ENCODE measurements around the gene UHMK1. TPM values are rescaled to one million over a fixed set of nuclear protein-coding genes. Genes with fewer than 3 reads are reported as not detected.
A peak's percentile ranks its signal among the peaks of the same experiment; 100 is the strongest.

Gene UHMK1
- total RNA-seq, 4 donors from 2014 or later, result 40.6 to 74.3 (median 49.5) TPM

DNA sequence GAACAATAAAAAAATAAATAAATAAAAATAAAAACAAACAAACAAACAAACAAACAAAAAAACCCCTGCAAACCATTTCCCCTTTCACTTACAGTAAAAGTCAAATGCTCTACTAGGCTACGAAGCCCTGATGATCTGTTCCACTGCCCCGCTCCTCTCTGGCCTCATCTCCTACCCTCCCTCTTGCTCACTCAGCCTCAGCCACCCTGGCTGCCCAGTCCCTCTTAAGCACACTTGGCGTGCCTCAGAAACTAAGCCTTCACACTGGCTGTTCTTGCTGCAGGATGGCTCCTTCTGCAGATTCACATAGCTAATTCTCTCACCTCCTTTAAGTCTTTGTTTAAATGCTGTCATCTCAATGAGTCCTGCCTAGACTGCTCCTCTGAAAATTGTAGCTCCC is 30.8 kb upstream of the UHMK1 start:
- H3K4me3 ChIP-seq, result no peak overlapping the region
- no peak for DNase-seq
- H3K36me3 ChIP-seq, result no peaks in the 10 kb centered on the region
- TF ChIP-seq POLR2A (IDR thresholded peaks at IDR 0.05), result no peak
- TF ChIP-seq, protein P1, sequence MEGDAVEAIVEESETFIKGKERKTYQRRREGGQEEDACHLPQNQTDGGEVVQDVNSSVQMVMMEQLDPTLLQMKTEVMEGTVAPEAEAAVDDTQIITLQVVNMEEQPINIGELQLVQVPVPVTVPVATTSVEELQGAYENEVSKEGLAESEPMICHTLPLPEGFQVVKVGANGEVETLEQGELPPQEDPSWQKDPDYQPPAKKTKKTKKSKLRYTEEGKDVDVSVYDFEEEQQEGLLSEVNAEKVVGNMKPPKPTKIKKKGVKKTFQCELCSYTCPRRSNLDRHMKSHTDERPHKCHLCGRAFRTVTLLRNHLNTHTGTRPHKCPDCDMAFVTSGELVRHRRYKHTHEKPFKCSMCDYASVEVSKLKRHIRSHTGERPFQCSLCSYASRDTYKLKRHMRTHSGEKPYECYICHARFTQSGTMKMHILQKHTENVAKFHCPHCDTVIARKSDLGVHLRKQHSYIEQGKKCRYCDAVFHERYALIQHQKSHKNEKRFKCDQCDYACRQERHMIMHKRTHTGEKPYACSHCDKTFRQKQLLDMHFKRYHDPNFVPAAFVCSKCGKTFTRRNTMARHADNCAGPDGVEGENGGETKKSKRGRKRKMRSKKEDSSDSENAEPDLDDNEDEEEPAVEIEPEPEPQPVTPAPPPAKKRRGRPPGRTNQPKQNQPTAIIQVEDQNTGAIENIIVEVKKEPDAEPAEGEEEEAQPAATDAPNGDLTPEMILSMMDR (IDR thresholded peaks at IDR 0.05), result no peak
- H3K27me3 ChIP-seq, result no peaks in the 10 kb centered on the region
- no peak overlapping the region for H3K27ac ChIP-seq
- H3K4me1 ChIP-seq, result no peaks in the 10 kb centered on the region
- no peaks in the 10 kb centered on the region for H3K9me3 ChIP-seq

- Histone ChIP-seq H3K4me1 (no peaks in the 10 kb centered on the region), H3K9me3 (no peaks in the 10 kb centered on the region), H3K36me3 (no peaks in the 10 kb centered on the region), H3K27ac (no peak overlapping the region), H3K27me3 (no peaks in the 10 kb centered on the region), H3K4me3 (no peak overlapping the region)
- TF ChIP-seq, protein P1 (IDR thresholded peaks at IDR 0.05), result no peak
- no peak for TF ChIP-seq POLR2A (IDR thresholded peaks at IDR 0.05)
- DNase-seq, result no peak
These were observed 27.4 kb upstream of the UHMK1 start for GRCh38 chr1:162470216-162470615.

DNA sequence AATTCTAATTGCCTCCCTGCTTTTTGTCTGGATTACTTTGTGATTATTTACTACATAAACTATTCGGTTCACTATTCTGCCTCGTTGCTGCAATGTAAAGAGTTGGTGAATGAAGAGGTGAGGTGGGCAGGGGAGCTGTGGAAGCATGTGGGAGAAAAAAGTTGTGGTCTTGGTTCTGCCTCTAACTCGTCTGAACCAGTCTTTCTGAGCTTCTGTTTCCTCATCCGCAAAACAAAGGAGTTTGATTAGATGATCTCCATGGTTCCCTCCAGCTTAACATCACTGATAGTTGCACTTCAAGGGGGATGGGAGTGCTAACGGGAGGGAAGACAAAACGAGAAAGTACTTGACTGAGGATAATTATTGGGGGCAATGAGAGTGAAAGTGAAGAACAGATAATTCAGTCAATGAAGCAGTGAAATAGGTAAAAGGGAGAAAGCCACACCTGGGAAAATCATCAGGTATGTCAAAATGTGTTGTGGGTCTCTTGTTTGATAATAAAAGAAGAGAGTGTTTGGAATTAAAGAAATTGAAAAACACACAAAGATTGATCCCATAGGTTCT is 26.2 kb upstream of the UHMK1 start:
- DNase-seq, result no peak
- no peak overlapping the region for H3K4me3 ChIP-seq
- H3K27me3 ChIP-seq, result no peaks in the 10 kb centered on the region
- H3K27ac ChIP-seq, result no peak overlapping the region
- no peak for TF ChIP-seq POLR2A (IDR thresholded peaks at IDR 0.05)
- TF ChIP-seq, protein P1 (IDR thresholded peaks at IDR 0.05), result no peak
- H3K36me3 ChIP-seq, result no peaks in the 10 kb centered on the region
- H3K4me1 ChIP-seq, result no peaks in the 10 kb centered on the region
- H3K9me3 ChIP-seq, result no peaks in the 10 kb centered on the region

DNA sequence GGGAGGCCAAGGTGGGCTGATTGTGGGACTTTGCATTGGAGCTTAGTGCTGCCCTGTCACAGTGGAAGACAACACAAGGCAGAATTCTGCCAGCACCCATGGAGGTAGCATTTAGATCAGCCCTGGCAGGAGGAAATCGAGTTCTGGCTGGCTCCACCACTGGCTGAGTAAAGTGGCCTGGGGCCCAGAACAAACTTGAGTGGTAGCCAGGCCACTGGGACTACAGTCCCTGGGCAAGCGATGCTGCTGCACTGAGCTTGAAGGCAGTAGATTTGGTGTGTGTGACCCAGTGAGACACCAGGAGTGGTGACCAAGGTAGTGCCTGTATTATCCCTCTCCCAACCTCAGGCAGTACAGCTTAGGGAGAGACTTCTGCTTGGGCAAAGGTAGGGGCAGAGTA is 22.5 kb upstream of the UHMK1 start:
- Histone ChIP-seq H3K9me3 (peaks cover 0 to 5% (median 0%) of the 10 kb centered on the region in 4 donors), H3K36me3 (no peaks in the 10 kb centered on the region), H3K4me3 (no peak overlapping the region), H3K4me1 (no peaks in the 10 kb centered on the region), H3K27ac (no peak overlapping the region), H3K27me3 (no peaks in the 10 kb centered on the region)
- TF ChIP-seq POLR2A (IDR thresholded peaks at IDR 0.05), result no peak
- TF ChIP-seq, protein P1 (IDR thresholded peaks at IDR 0.05), result no peak
- no peak for DNase-seq

GRCh38 chr1:162475539-162476185 is 22.0 kb upstream of the UHMK1 start:
- no peaks in the 10 kb centered on the region for H3K36me3 ChIP-seq
- no peak overlapping the region for H3K4me3 ChIP-seq
- H3K27me3 ChIP-seq, result no peaks in the 10 kb centered on the region
- peaks cover 0 to 5% (median 0%) of the 10 kb centered on the region in 4 donors for H3K9me3 ChIP-seq
- TF ChIP-seq, protein P1 (IDR thresholded peaks at IDR 0.05), result peak in 1 of 6 experiments; percentile 5
- no peak for TF ChIP-seq POLR2A (IDR thresholded peaks at IDR 0.05)
- H3K4me1 ChIP-seq, result no peaks in the 10 kb centered on the region
- H3K27ac ChIP-seq, result no peak overlapping the region
- no peak for DNase-seq
